Esophagus (tissue), 2 donors: Measurements from ENCODE around the gene KISS1. TPM values are rescaled to one million over a fixed set of nuclear protein-coding genes. Genes with fewer than 3 reads are reported as not detected.

Experiments used
- H3K27ac ChIP-seq, 2 donors: one replicate each; pipeline ENCODE4 v1.5.1; 2013; ENCODE audit warnings: low read depth in 2 of 2, mild to moderate bottlenecking in 2 of 2, inconsistent platforms in 1 of 2, low read length in 1 of 2, moderate library complexity in 1 of 2
- H3K27me3 ChIP-seq, 2 donors: one replicate each; pipeline ENCODE4 v1.6.1; 2013; ENCODE audit warnings: low read length in 2 of 2, control low read depth in 1 of 2, mild to moderate bottlenecking in 1 of 2; ENCODE audit not compliant: insufficient read depth in 2 of 2, control insufficient read depth in 1 of 2
- H3K36me3 ChIP-seq, 2 donors: one replicate each; pipeline ENCODE4 v1.6.1; 2013; ENCODE audit warnings: low read length in 1 of 2; ENCODE audit not compliant: control insufficient read depth in 2 of 2, insufficient read depth in 2 of 2
- H3K4me1 ChIP-seq, 2 donors: one replicate each; pipeline ENCODE4 v1.6.1; 2013; ENCODE audit warnings: low read length in 1 of 2; ENCODE audit not compliant: control insufficient read depth in 2 of 2, insufficient read depth in 2 of 2
- H3K4me3 ChIP-seq, 2 donors: one replicate each; pipeline ENCODE4 v1.5.1; 2013; ENCODE audit warnings: low read length in 2 of 2, mild to moderate bottlenecking in 2 of 2, low read depth in 1 of 2, moderate library complexity in 1 of 2
- H3K9me3 ChIP-seq, 2 donors: one replicate each; pipeline ENCODE4 v1.6.1; 2013; ENCODE audit warnings: mild to moderate bottlenecking in 2 of 2, low read depth in 1 of 2, low read length in 1 of 2, moderate library complexity in 1 of 2; ENCODE audit not compliant: control insufficient read depth in 2 of 2, insufficient read depth in 1 of 2
- WGBS, 2 donors: extraction: QIAGEN DNeasy Blood & Tissue Kit; methylation state at CpG; one replicate each; pipeline ENCODE4 v1.1.7; 2013; 5-methylcytosine and 5-hydroxymethylcytosine counted together
- polyA plus RNA-seq, 2 donors: library from polyadenylated mRNA; stranded (reverse); fragments of 200-250 nt; gene quantifications; one replicate each; pipeline ENCODE4 v1.2.3, GENCODE V29; 2013
- donor health status: healthy with polysubstance abuse.
- donor health status: Bipolar disorder and iron deficiency.

The KISS1 gene
- polyA plus RNA-seq, 2 donors = not detected

DNA sequence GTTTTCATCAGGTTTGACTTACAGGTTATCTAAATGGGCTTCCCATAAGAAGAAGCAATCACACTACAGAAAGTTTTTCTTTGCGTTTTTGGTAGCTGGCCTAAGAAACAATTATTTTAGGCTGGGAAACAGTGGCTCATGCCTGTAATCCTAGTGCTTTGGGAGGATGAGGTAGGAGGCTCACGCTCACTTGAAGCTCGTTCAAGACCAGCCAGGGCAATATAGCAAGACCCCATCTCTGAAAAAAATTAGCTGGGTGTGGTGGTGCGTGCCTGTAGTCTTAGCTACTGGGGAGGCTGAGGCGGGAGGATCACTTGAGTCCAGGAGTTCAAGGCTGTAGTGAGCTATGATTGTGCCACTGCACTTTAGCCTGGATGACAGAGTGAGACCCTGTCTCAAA lies 28.6 kb downstream of the KISS1 start:
- H3K4me1 ChIP-seq = no peaks in the 10 kb centered on the region
- WGBS, 2 donors = 84 to 92% methylated on average over 5 of the region's 5 CpGs

DNA sequence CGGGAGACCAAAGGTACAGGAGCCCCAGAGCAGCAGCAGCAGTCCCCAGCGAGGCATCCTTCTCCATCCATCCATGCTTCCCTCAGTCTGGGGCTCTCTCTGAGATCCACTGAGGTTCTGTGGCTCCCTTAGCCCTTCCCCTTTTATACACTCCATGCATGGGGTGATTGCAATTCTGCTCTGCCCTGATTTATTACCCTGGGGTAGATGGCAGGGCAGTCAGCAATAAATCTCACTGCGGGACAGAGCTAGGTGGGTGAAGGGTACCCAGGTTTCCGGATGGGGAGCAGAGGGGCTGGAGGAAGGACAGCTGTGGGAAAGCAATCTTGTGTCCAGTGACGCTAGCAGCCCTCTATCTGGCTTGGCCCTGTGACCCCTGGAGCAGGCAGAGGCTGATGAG lies 30.1 kb downstream of the KISS1 start, which contains the start of gene REN:
Gene REN (minus strand): TSS at position 119 of the 400 bp plus-strand sequence. CDS start 44 bp downstream, at position 75.
- WGBS, 2 donors = 66 to 69% methylated on average over 5 of the region's 5 CpGs
- Histone ChIP-seq H3K4me1 (no peaks in the 10 kb centered on the region), H3K27ac (no peak within 1 kb of the TSS), H3K9me3 (no peaks in the 10 kb centered on the region), H3K4me3 (no peak within 1 kb of the TSS), H3K27me3 (no peaks in the 10 kb centered on the region), H3K36me3 (no peaks in the 10 kb centered on the region)

More for the DNA sequence above, 28.6 kb downstream of the KISS1 start:
- no peaks in the 10 kb centered on the region for H3K9me3 ChIP-seq
- H3K4me3 ChIP-seq = no peak overlapping the region
- H3K36me3 ChIP-seq = no peaks in the 10 kb centered on the region
- no peak overlapping the region for H3K27ac ChIP-seq
- no peaks in the 10 kb centered on the region for H3K27me3 ChIP-seq

DNA sequence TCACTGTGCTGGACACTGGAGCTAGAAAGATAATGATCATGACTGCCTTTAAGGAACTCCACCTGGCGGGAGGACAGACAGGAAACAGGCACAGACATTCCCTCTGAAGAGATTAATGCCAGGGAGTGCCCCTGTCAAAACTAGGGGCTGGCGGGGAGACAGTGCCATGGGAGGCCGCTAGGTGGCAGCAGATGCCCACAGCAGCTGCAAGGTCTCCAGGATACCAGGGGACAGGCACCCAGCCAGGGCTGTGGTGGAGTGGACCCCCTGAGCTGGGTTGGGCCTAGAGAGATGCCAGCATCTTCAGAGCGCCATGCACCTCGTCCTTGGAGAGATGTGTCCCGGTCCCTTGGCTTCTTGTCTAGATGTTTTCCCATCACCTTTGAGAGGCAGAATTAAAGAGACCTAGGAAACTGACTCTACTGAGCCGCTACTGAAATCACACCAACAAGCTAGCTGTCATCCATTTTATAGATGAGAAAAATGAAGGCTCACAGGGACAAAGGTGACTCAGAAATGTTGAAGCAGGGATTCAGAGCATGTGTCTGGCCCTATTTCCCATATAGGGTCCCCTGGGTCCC lies 33.7 kb downstream of the KISS1 start:
- 13 to 15% methylated on average over 7 of the region's 7 CpGs for WGBS, 2 donors
- H3K4me1 ChIP-seq = peaks cover 0 to 2% of the 10 kb centered on the region in 2 donors
- no peaks in the 10 kb centered on the region for H3K36me3 ChIP-seq

DNA sequence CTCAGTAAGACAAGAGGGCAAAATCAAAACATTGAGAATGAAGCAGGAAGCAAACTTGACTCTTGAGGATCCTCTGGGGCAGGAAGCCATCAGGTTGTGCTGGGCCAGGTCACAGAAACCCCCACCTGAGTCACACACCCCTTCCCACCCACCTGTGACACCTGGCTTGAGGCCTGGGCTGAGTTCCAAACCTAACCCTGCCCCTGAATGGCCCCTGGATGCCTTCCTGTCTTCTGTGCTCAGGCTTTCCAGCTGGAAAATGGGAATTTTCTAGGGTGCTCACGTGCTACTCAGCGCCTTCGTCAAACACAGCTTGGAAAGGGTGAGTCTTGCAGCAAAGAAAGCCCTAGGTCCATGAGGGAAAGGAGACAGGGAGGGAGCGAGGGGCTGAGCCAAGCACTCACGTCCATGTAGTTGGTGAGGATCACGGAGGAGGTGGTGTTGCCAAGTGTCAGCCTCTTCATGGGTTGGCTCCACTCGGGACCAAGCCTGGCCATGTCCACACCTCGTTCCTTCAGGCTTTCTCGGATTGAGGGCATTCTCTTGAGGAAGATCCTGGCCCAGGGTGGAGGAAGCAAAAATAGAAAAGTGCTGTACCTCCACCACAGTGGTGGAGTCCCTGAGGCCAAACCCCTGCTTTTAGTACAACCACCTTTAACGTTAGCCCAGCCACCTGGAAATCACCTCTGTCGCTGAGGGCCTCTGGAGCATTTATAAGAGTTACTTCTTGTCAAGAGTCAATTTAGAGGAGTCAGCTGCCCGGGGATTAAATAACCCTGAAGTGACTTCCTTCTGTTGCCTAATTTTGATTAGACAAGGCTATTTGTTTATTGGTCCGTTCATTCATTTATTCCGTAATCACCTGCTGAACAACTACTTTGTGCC lies 34.4 kb downstream of the KISS1 start:
- 54 to 58% methylated on average over 14 of the region's 14 CpGs for WGBS, 2 donors
- H3K36me3 ChIP-seq = no peaks in the 10 kb centered on the region
- no peaks in the 10 kb centered on the region for H3K27me3 ChIP-seq
- peaks cover 0 to 2% of the 10 kb centered on the region in 2 donors for H3K4me1 ChIP-seq
- H3K9me3 ChIP-seq = no peaks in the 10 kb centered on the region
- no peak overlapping the region for H3K27ac ChIP-seq
- no peak overlapping the region for H3K4me3 ChIP-seq

More for the DNA sequence above, 33.7 kb downstream of the KISS1 start:
- H3K9me3 ChIP-seq = no peaks in the 10 kb centered on the region
- H3K27ac ChIP-seq = no peak overlapping the region
- H3K4me3 ChIP-seq = no peak overlapping the region
- no peaks in the 10 kb centered on the region for H3K27me3 ChIP-seq

DNA sequence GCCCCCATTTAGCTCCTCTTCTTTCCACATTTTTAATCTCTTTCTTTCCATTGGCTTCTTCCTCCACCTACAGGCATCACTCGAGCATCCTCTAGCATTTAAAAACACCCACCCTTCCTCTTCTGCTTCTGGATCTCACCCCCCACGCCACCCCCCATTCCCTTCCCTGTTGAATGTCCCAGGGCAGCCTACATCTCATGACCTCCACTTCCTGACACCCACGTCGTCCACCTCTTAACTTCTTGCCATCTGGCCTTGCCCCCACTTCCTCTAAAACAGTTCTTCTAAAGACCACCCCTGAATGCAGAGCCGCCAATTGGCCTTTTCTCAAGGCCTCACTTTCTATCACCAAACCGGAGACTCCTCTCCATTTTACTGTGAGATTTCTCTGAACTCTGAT lies 38.3 kb downstream of the KISS1 start:
- H3K27ac ChIP-seq = no peak overlapping the region
- H3K9me3 ChIP-seq = no peaks in the 10 kb centered on the region
- no peaks in the 10 kb centered on the region for H3K36me3 ChIP-seq
- WGBS, 2 donors = 68 to 71% methylated on average over 6 of the region's 6 CpGs
- H3K27me3 ChIP-seq = no peaks in the 10 kb centered on the region
- H3K4me3 ChIP-seq = no peak overlapping the region
- H3K4me1 ChIP-seq = peaks cover 3 to 17% of the 10 kb centered on the region in 2 donors

DNA sequence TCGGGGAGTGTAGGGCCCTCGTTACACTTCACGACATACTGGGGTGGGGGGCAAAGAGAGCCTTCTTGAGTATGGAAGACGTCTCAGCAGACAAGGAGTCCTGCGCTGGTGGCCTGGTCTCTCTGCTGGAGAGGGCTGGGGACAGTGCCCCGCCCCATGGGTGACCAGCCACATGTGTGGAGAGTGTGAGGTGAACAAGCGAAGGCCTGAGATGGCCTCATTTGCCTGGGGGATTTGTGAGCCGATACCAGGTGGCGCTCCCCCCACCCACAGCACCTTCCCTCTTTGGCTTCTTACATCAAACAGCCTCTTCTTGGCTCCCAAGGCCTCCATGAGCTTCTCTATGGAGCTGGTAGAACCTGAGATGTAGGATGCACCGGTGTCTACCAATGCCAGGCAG lies 40.4 kb downstream of the KISS1 start:
- 90% methylated on average over 10 of the region's 10 CpGs for WGBS, 2 donors
- Histone ChIP-seq H3K4me3 (no peak overlapping the region), H3K9me3 (no peaks in the 10 kb centered on the region), H3K36me3 (no peaks in the 10 kb centered on the region), H3K27me3 (no peaks in the 10 kb centered on the region), H3K4me1 (peaks cover 11 to 25% of the 10 kb centered on the region in 2 donors), H3K27ac (no peak overlapping the region)

DNA sequence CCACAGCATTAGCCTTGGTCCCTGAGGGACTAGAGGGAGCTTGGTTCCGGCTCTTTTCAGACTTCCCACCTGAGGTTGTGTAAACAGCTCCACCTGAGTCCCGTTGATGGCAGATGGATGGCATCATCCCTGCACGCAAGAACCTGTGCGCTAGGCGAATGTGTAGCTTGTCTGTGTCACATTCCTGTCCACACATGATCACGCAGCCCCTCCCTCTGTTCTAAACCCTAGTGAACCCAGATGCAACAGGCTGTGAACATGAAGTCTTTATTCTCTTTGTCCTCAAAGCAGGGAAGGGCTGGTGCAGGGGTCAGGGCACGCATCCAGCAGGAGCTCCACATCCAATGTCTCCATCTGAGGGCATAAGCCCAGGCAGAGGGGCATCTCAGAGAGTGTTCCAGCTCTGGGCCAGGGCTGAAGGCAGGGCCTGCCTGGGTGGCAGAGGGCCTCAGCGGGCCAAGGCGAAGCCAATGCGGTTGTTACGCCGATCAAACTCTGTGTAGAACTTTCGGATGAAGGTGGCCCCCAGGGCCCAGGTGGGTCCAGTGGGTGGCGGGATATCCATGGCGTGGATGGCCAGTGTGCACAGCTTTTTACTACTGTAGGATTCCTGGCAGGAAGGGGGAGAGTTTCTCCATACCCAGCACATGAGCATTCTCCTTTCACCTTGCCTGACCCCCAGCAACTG lies 41.6 kb downstream of the KISS1 start:
- H3K4me3 ChIP-seq = no peak overlapping the region
- no peaks in the 10 kb centered on the region for H3K36me3 ChIP-seq
- peak overlapping the region; percentile 48 to 72 for H3K27ac ChIP-seq
- WGBS, 2 donors = 69 to 74% methylated on average over 15 of the region's 15 CpGs
- no peaks in the 10 kb centered on the region for H3K27me3 ChIP-seq
- H3K4me1 ChIP-seq = peaks cover 11 to 32% of the 10 kb centered on the region in 2 donors
- no peaks in the 10 kb centered on the region for H3K9me3 ChIP-seq

DNA sequence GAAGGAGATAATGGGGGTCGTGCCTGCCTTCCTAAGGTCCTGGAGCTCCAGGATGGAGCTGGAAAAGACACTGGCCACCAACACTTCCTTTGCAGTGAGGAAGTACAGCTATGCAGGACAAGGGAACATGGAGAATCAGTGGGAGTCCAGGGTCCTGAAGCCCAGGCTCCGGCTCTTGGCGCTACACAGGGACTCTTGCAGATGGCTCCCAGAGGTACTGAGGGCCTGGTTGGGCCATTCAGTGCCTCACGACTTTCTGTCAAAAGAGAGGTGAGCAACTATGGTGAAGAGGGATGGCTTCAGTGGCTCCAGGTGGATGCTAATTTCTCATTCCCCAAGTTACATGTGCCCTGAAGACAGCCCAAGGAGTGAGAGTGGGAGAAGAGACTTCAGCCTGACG lies 42.6 kb downstream of the KISS1 start:
- no peaks in the 10 kb centered on the region for H3K36me3 ChIP-seq
- H3K4me1 ChIP-seq = peaks cover 11 to 32% of the 10 kb centered on the region in 2 donors
- H3K27ac ChIP-seq = peak overlapping the region in 1 of 2 donors; percentile 72
- no peak overlapping the region for H3K4me3 ChIP-seq
- no peaks in the 10 kb centered on the region for H3K9me3 ChIP-seq
- no peaks in the 10 kb centered on the region for H3K27me3 ChIP-seq
- WGBS, 2 donors = 88 to 93% methylated on average over 5 of the region's 5 CpGs

DNA sequence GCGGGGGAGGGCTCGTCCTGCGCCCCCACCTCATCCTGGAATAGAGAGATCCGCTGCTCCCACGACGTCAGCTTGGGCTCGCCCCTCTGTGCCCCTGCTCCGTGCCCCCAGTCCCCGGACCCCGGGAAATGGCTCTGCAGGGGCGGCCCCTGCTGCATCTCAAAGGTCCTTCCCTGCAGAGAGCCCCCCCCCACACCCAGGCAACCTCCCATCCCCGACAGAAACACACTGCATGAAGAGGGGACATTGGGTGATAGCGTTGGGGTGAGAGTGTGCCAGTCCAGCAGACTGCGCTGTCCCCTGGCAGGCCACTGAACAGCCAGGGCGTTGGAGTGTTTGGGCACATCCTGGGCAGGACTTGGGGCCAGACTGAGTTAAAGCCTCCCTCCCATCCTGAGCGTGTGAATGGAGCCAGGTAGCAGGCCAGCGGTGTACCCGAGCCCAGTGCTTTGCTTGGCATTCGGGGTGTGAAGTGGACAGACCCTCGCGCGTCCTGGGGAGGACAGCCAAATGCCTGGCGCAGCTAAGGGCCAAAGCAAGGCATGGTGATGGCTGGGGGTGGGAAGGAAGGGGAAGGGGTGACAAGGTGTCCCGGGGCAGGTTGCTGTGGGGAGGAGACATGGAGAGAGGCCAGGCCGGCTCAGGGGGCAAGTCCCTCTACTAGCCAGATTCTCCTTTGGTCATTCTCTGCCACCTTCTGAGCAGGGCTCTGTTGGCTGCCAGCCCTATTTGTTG lies 43.8 kb downstream of the KISS1 start:
- Histone ChIP-seq H3K4me1 (peaks cover 11 to 30% of the 10 kb centered on the region in 2 donors), H3K27ac (peak overlapping the region; percentile 23 to 72), H3K27me3 (no peaks in the 10 kb centered on the region), H3K36me3 (no peaks in the 10 kb centered on the region), H3K4me3 (peak overlapping the region; percentile 66 to 68), H3K9me3 (no peaks in the 10 kb centered on the region)
- 29 to 34% methylated on average over 22 to 25 of the region's 25 CpGs for WGBS, 2 donors
